HG03442 (cell line): ENCODE data around the gene GEN1.

Source experiments
- ATAC-seq: cut with Tn5 transposase; IDR thresholded peaks from one replicate; pipeline ENCODE4 v1.9.1; 2021; ENCODE audit warnings: mild to moderate bottlenecking, moderate library complexity; ENCODE audit not compliant: unreplicated experiment

The GEN1 gene, protein sequence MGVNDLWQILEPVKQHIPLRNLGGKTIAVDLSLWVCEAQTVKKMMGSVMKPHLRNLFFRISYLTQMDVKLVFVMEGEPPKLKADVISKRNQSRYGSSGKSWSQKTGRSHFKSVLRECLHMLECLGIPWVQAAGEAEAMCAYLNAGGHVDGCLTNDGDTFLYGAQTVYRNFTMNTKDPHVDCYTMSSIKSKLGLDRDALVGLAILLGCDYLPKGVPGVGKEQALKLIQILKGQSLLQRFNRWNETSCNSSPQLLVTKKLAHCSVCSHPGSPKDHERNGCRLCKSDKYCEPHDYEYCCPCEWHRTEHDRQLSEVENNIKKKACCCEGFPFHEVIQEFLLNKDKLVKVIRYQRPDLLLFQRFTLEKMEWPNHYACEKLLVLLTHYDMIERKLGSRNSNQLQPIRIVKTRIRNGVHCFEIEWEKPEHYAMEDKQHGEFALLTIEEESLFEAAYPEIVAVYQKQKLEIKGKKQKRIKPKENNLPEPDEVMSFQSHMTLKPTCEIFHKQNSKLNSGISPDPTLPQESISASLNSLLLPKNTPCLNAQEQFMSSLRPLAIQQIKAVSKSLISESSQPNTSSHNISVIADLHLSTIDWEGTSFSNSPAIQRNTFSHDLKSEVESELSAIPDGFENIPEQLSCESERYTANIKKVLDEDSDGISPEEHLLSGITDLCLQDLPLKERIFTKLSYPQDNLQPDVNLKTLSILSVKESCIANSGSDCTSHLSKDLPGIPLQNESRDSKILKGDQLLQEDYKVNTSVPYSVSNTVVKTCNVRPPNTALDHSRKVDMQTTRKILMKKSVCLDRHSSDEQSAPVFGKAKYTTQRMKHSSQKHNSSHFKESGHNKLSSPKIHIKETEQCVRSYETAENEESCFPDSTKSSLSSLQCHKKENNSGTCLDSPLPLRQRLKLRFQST

DNA sequence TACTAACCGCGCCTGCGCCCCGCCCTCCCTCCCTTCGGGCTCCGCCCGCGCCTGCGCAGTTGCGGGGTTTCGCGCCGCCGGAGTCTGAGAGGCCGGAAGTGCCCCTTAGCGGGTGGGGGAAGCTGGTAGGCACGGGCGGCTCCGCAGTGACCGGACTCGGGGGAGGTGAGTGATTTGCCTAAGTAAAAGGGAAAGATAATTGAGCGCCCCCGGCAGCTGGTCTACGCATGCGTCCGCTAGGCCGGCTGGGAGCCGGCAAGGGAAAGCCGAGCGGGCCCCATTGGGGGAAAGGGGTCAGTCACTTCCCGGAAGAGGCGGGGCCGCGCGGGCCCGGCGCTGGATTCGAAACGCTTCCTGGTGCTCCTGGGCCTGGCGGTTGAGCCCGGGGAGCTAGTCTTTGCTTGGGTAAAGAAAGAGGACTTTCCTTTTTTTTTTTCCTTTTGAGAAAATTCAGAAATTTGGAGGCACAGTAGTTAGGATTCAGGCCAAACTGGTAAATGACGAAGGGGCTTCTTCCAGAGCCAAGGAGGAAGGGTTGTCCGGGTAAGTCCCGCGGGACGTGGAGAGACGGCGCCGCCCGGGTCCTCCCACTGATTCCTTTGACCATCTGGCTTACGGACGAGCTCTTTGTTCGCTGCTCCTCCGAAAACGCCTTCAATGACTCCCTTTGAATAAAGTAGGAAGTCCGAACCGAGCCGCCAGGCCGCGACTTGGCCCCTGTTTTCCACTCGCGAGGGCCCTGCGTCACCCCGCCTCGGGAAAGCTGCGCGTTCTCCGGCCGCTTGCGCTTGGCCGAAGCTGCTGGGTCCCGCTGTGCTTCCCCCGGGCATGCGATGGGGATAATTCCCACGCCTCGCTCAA lies at the start of gene GEN1, which contains the start of gene SMC6:
GEN1 (plus strand) TSS at position 336 of the 861 bp plus-strand sequence. CDS start 5,806 bp downstream, outside the sequence.
SMC6 (minus strand) TSS at position 8 of the 861 bp plus-strand sequence. CDS start 7,864 bp downstream, outside the sequence.
- ATAC-seq, result peak; percentile 72

DNA sequence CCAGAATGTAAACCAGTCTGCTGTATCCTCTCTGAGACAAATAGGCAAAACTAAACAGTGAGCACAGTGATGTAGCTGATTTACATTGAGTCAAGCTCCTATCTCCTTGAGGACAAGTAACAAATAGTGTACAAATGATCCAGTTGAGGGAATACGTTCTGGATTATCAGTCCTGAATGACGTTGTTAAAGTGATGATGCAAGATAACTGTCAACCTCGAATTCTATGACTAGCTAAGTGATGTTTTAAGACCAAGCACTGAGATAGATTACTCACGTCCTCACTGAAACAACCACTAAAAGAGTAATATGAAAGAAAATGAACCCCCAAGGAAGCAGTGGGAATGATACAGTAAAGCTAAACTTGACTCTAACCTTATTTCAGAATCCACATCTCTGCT lies 47.1 kb upstream of the GEN1 start:
- no peak for ATAC-seq

- no peak for ATAC-seq
These were observed 45.4 kb upstream of the GEN1 start for GRCh38 chr2:17708501-17708900.

DNA sequence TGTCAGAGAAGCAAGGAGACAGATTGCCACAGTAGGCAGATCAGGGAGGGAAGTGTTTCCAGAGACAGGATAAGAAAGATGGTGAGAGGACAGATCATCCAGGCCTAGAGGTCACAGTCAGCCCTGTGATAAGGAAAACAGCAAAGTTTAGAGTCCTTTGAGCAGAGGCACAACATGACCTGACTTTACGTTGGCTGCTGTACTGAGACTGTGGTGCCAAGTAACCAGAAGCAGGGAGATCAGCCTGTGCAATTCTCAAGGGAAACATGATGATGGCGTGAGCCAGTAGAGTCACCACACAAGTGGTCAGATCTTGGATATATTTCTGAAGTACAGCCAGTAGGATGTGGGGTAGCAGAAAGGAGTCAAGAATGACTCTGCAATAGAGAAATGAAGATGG lies 44.0 kb upstream of the GEN1 start:
- no peak for ATAC-seq

GRCh38 chr2:17710547-17711248 lies 43.2 kb upstream of the GEN1 start:
- no peak for ATAC-seq

DNA sequence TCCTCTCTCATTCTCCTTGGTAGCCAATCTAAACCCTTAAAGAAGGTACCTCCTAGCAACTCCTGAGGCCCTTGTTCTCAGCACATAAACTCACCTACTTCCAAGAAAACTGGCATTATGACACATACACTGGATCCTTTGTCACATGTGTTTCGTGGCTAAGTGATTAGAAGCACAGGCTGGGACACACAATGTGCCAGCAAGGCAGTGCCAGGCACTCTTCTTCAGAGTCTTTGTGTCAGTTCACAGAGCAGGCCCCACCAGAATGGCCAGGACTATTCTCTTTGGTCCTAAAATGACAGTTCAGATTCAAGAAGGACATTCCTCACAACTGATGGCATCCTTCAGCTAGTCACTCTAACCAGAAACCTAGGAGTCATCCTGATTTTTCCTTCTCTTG lies 40.6 kb upstream of the GEN1 start:
- no peak for ATAC-seq

DNA sequence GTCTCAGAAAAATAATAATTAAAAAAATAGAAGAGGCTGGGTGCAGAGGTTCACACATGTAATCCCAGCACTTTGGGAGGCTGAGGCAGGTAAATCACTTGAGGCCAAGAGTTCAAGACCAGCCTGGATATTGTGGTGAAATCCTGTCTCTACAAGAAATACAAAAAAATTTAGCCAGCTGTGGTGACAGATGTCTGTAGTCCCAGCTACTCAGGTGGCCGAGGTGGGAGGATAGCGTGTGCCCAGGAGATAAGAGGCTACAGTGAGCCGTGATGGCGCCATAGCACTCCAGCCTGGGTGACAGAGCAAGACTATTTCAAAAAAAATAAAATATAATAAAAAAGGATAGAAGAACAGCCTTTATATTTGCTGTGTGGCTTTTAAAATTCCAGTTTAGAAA lies 36.3 kb upstream of the GEN1 start:
- no peak for ATAC-seq

DNA sequence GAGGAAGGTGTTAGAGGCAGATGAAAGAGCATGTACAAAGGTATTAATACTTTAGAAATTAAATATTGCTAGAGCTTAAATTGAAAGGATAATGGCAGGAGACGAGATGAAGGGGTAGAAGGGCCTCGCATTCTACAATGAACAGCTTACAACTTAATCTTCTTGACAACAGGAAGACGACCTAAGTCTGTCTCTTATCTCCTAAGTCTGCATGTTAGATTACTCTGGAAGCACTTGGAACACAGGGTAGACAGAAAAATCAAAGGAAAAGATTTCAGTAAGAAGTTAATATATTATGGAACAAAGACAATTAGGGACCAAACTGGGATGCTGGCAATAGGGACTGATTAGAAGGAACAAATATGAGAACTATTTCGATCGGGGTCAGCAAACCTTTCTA lies 35.2 kb upstream of the GEN1 start:
- ATAC-seq, result no peak

DNA sequence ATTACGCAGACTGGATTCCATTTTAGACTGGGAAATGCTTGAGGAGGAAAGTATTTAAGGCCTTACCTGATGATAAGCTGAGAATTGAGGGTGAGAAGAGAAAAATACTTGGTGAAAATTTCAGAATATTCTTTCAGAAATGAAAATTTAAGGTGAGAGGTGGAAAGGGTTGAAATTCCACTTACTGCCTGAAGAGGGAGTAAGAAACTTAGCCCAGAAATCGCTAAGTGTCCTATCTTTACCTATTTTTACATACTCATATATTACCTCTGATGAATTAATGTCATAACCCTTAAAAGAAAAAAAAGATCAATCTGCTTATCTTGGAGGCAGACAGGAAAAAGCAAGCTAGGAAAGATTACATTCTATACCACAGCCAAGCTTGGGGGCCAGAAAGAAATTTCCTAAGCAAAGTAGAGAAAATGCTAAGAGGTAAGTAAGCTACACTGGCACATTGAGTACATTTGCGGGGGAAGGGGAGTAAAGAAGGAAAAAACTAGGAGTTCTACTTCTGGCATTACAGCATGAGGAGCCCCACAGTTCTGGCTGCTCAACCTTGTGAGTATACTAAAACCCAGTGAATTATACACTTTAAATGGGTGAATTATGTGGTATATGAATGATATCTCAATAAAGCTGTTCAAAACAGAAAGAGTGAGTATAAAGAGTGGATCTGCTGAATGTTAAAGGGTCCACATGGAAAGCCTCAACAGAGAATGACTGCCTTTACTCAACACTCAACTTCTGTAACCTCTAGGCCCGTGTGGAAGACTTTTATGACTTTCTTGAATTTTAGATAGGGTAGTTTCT lies 34.2 kb upstream of the GEN1 start:
- ATAC-seq, result peak; percentile 72

DNA sequence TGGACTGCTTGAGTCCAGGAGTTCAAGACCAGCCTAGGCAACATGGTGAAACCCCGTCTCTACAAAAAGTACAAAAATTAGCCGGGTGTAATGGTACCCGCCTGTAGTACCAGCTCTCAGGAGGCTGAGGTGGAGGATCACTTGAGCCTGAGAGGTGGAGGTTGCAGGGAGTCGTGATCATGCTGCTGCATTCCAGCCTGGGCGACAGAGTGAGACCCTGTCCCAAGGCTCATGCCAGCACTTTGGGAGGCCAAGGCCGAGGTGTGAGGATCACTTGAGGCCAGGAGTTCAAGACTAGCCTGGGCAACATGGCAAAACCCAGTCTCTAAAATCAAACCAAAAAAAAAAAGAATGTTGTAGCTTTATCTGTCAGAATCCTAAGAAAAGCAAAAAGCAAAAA lies 25.7 kb upstream of the GEN1 start:
- no peak for ATAC-seq

GRCh38 chr2:17729880-17730279 lies 24.1 kb upstream of the GEN1 start:
- ATAC-seq, result no peak

DNA sequence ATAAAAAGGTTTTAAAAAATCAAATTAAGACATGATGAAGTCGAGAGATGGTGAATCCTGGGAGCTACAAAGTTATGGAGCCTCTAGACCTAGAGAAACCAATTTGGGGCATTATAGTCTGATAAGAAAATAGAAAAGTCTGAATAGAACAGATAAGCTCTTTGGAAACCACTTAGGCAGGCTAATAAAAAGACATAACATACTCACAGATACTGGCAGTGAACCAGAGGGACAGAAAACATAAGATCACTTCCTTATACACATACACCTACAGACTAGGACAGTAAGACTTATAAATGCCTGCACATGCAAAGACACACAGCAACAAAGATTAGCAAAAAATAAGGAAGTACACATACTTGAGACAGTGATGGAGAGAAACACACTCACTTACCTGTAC lies 20.3 kb upstream of the GEN1 start:
- no peak for ATAC-seq

DNA sequence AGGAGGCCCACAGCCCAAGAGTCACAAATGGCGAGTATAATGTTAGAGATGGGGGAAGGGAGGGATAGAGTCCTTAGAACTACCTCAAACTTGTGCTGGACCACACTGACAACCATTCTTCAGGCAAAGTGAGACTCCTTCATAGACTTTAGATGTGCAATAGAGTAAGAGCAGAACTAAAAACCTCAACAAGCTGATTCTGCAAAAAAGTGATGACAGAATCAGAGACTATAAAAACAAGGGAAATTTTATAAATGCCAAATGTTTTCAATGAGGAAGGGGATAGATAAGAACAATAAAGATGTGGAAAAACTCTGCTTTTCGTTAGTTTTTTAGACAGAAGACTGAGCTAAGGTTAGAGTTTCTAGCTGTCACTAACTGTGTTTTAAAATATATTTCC lies 18.1 kb upstream of the GEN1 start:
- no peak for ATAC-seq

DNA sequence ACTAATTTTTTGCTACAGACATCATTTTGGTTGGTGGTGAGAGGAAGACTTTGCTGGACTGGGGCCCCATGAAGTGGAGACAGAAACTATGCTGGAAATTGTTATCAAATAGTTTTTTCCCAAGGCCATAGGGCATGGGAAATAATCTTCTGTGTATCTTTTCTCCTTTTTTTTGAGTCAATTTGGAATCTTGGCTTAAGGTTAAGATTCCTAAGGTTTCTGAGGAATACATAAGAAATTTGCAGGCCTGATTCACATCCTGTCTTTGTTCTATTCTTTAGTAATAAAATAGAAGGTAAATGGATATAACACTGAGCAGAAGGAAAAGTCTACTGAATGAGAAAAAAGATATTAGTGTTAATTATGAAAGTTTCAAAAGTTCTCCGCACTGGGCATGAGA lies 16.9 kb upstream of the GEN1 start:
- no peak for ATAC-seq

- ATAC-seq, result no peak
These were observed 13.7 kb upstream of the GEN1 start for GRCh38 chr2:17740203-17740602.

DNA sequence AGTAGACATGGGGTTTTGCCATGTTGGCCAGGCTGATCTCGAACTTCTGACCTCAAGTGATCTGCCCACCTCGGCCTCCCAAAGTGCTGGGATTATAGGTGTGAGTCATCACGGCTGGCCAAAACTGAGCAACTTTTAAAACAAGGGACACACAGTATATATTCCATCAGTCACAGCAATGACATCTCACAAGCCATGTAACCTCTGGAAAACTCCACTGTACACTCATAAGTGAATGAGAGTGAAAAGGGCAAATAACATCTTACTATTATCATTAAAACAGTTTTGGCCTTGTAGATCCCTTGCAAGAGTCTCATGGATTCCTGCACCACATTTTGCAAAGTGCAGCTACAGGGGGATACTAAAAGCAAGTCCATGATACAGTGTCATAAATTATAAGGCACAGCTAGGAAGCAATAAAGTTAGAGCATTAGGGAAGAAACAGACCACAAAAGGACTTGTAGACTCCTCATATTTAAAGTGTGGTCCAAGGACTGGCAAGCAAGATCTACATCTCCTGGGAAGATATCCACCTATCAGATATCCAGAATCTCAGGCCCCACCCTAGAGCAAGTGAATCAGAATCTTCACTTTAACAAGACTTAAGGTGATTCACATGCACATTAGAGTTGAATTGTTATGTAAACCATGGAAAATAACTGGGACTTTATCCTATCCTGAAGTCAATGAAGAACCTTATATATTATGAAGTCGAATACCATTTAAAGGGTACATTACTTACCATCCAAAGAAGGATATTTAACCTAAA lies 6.1 kb upstream of the GEN1 start:
- no peak for ATAC-seq

DNA sequence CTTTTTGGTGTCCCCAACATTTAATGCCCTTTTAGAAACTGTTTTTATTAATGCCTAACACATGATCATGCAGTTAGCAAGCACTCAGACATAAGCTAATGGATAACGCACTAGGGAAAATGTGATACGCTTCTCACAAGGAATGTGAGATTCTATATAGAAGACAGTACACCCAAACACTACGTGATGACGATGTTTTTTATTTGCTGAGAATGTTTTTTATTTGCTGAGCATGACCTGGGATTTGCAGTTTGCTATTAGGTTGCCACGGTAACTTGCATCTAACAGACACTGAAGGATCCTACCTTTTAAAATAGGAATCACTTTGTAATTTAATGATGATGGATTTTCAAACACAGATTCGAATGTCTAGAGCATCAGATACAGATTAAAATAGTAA lies 5.2 kb upstream of the GEN1 start:
- ATAC-seq, result no peak

GRCh38 chr2:17749753-17750438 lies 4.0 kb upstream of the GEN1 start:
- peak; percentile 24 for ATAC-seq
